Spleen (tissue), 7 donors: ENCODE measurements around the gene ADIPOR2.

ENCODE experiments used
- CTCF ChIP-seq, 11 experiments: fragments of 200-600 bp in 7 of 11; fragments of 450-650 bp in 4 of 11; sonication (generic) in 4 of 11; IDR thresholded peaks in 8 of 11; conservative IDR thresholded peaks in 3 of 11; 1 replicate in 7 of 11; 2 replicates in 4 of 11; pipeline versions ENCODE4 v1.4.0 to v1.8.0; 2016 to 2021; ENCODE audit warnings: antibody characterized with exemption in 11 of 11, inconsistent platforms in 4 of 11, mild to moderate bottlenecking in 1 of 11
- POLR2A ChIP-seq, 3 donors: fragments of 450-650 bp; IDR thresholded peaks; one replicate each; pipeline ENCODE4 v1.5.1; 2017; ENCODE audit warnings: antibody characterized with exemption in 3 of 3, mild to moderate bottlenecking in 1 of 3
- POLR2AphosphoS5 ChIP-seq, 3 donors: sonication (generic); formaldehyde crosslinking; IDR thresholded peaks; one replicate each; pipeline ENCODE4 v1.5.1; 2017; ENCODE audit warnings: antibody characterized with exemption in 3 of 3
- donor health status: DM: no; HTN: no; CAD: no; lungs with moderate emphysema.
- donor health status: DM: no; HTN: no; CAD: no.
- donor health status: DM: no; HTN: no; CAD: no.

GRCh38 chr12:1801303-1801975 lies 110.6 kb downstream of the ADIPOR2 start:
- TF ChIP-seq CTCF (IDR thresholded peaks at IDR 0.05 in 8 of 11, conservative IDR thresholded peaks at IDR 0.05 in 3 of 11): no peak
- no peak for TF ChIP-seq POLR2A (IDR thresholded peaks at IDR 0.05)
- TF ChIP-seq POLR2AphosphoS5 (IDR thresholded peaks at IDR 0.05): no peak
